ENCODE measurements around the gene RUFY4. TPM values are rescaled to one million over a fixed set of nuclear protein-coding genes. Genes with fewer than 3 reads are reported as not detected.

Gene RUFY4
- polyA plus RNA-seq, 1 experiment, result not detected

- peaks cover 28% of the 10 kb centered on the region for H3K27me3 ChIP-seq (ENCODE audit: control insufficient read depth, insufficient read depth, low read length)
- ChIA-PET POLR2A (no interaction called here), CTCF (interaction anchor here (1.6 to 3.5 kb wide), 2 partner anchors 275 to 278 kb away, joined by 4 to 14 read pairs; no protein-coding TSS in a partner anchor)
- no peak for DNase-seq (ENCODE audit: low read depth)
- TF ChIP-seq CTCF (IDR thresholded peaks at IDR 0.05; ENCODE audit: insufficient read depth, low read depth, low read length), result no peak
- no peaks in the 10 kb centered on the region for H3K36me3 ChIP-seq (ENCODE audit: control insufficient read depth, insufficient read depth, low read length)
- H3K4me3 ChIP-seq (ENCODE audit: low read depth, low read length), result no peak overlapping the region
Measured at GRCh38 chr2:218063486-218063885, 5.6 kb upstream of the RUFY4 start.

GRCh38 chr2:218063896-218064295, 5.2 kb upstream of the RUFY4 start:
- POLR2A ChIA-PET, result no interaction called here

GRCh38 chr2:218065239-218066006, 3.6 kb upstream of the RUFY4 start:
- ChIA-PET CTCF (interaction anchor here (8.1 kb wide), 1 partner anchor 280 kb away, joined by 90 read pairs; no protein-coding TSS in a partner anchor), POLR2A (no interaction called here)
- Histone ChIP-seq H3K4me3 (ENCODE audit: low read depth, low read length) (no peak overlapping the region), H3K36me3 (ENCODE audit: control insufficient read depth, insufficient read depth, low read length) (no peaks in the 10 kb centered on the region), H3K27me3 (ENCODE audit: control insufficient read depth, insufficient read depth, low read length) (peaks cover 28% of the 10 kb centered on the region)
- no peak for DNase-seq (ENCODE audit: low read depth)
- TF ChIP-seq CTCF (IDR thresholded peaks at IDR 0.05; ENCODE audit: insufficient read depth, low read depth, low read length), result no peak

More at GRCh38 chr2:218063896-218064295, 5.2 kb upstream of the RUFY4 start:
- TF ChIP-seq CTCF (IDR thresholded peaks at IDR 0.05; ENCODE audit: insufficient read depth, low read depth, low read length), result no peak
- Histone ChIP-seq H3K36me3 (ENCODE audit: control insufficient read depth, insufficient read depth, low read length) (no peaks in the 10 kb centered on the region), H3K27me3 (ENCODE audit: control insufficient read depth, insufficient read depth, low read length) (peaks cover 26% of the 10 kb centered on the region), H3K4me3 (ENCODE audit: low read depth, low read length) (no peak overlapping the region)
- DNase-seq (ENCODE audit: low read depth), result no peak
- CTCF ChIA-PET, result interaction anchor here (1.0 to 3.5 kb wide), 3 partner anchors 275 to 288 kb away, joined by 3 to 14 read pairs (median 4); no protein-coding TSS in a partner anchor

- CTCF ChIA-PET, result interaction anchor here (0.8 to 8.1 kb wide), 9 partner anchors 8 to 284 kb away, joined by 3 to 90 read pairs (median 4); no protein-coding TSS in a partner anchor
- H3K27me3 ChIP-seq (ENCODE audit: control insufficient read depth, insufficient read depth, low read length), result peaks cover 31% of the 10 kb centered on the region
- POLR2A ChIA-PET, result no interaction called here
- TF ChIP-seq CTCF (IDR thresholded peaks at IDR 0.05; ENCODE audit: insufficient read depth, low read depth, low read length), result no peak
- no peaks in the 10 kb centered on the region for H3K36me3 ChIP-seq (ENCODE audit: control insufficient read depth, insufficient read depth, low read length)
- DNase-seq (ENCODE audit: low read depth), result no peak
- no peak overlapping the region for H3K4me3 ChIP-seq (ENCODE audit: low read depth, low read length)
Measured at GRCh38 chr2:218066926-218067515, 2.0 kb upstream of the RUFY4 start.

GRCh38 chr2:218067523-218067922, 1.5 kb upstream of the RUFY4 start:
- Histone ChIP-seq H3K27me3 (ENCODE audit: control insufficient read depth, insufficient read depth, low read length) (peaks cover 35% of the 10 kb centered on the region), H3K4me3 (ENCODE audit: low read depth, low read length) (no peak overlapping the region), H3K36me3 (ENCODE audit: control insufficient read depth, insufficient read depth, low read length) (no peaks in the 10 kb centered on the region)
- POLR2A ChIA-PET, result no interaction called here
- CTCF ChIA-PET, result interaction anchor here (0.6 to 8.1 kb wide), 10 partner anchors 9 to 974 kb away, joined by 3 to 90 read pairs (median 4); no protein-coding TSS in a partner anchor
- TF ChIP-seq CTCF (IDR thresholded peaks at IDR 0.05; ENCODE audit: insufficient read depth, low read depth, low read length), result no peak
- DNase-seq (ENCODE audit: low read depth), result no peak

Measured in BJ (cell line).